Erythroblast (primary cell): ENCODE measurements around the gene JOSD2.

Experiments used
- GATA1 ChIP-seq: IDR thresholded peaks from 2 replicates; pipeline ENCODE4 v1.6.1; 2011; ENCODE audit warnings: low read depth, mild to moderate bottlenecking, control low read depth, low read length, moderate library complexity
- POLR2A ChIP-seq: IDR thresholded peaks from 2 replicates; pipeline ENCODE4 v1.6.1; 2011; ENCODE audit warnings: mild to moderate bottlenecking, low read length

DNA sequence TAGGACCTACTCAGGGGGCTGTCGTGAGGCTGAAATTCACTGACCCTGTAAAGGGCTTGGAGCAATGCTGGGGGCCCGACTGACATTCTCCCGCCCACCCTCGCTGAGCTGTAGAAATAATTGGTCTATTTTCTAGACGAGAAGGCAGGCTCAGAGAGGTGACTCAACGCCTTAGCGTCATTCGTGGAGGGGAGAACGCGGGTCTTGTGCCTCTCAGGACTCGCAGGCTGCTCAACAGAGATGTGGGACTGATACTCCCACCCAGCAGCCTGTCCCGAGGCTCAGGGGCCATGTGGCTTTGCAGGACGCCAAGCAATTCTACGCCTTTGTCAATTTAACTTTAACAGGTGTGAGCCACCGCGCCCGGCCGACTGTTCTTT, 26.3 kb upstream of the JOSD2 start:
- TF ChIP-seq POLR2A, result no peak
- no peak for TF ChIP-seq GATA1
